ENCODE results near the gene TSPAN14. TPM values are rescaled to one million over a fixed set of nuclear protein-coding genes. Genes with fewer than 3 reads are reported as not detected.
A peak's percentile ranks its signal among the peaks of the same experiment; 100 is the strongest.

The TSPAN14 gene
- total and polyA plus RNA-seq, 2 experiments from 2014 or later, result 17.9 to 40.7 TPM

DNA sequence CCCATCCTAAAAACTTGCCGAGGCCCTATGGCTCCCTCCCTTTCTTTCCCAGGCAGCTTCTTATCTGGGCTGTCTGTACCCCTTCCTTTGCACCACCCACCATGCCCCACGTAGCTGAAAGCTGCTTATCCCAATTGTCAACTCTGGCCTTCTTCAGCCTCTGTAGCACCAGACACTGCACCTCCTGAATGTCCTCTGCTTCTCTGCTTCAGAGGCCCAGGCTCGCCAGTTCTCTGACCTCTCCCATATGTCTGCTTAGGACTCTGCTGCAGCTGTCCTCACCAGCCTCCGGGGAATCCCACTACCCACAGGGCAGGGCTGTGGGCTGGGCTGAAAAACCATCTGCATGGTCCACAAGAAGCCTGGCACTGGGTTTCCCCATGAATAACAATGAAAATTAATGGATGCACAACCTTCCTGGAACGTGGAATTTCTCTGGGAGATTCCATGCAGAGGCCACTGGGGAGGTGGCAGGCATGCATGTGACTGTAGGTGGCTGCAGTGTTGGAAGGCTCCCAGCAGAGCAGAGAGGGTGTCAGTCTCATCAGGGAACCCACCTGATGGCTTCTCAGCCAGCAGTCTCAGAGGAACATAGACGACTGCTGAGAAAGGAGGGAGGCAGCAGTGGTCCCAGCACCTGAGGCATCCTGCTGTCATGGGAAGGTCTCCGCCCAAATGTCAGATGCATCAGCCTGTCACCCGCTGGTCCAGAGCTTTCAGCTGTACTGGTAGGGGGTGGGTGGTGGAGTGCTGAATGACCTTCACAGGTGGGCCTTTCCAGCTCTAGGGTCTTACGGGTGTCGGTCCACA lies 66.8 kb downstream of the TSPAN14 start (continued):
- TF ChIP-seq, protein P1, sequence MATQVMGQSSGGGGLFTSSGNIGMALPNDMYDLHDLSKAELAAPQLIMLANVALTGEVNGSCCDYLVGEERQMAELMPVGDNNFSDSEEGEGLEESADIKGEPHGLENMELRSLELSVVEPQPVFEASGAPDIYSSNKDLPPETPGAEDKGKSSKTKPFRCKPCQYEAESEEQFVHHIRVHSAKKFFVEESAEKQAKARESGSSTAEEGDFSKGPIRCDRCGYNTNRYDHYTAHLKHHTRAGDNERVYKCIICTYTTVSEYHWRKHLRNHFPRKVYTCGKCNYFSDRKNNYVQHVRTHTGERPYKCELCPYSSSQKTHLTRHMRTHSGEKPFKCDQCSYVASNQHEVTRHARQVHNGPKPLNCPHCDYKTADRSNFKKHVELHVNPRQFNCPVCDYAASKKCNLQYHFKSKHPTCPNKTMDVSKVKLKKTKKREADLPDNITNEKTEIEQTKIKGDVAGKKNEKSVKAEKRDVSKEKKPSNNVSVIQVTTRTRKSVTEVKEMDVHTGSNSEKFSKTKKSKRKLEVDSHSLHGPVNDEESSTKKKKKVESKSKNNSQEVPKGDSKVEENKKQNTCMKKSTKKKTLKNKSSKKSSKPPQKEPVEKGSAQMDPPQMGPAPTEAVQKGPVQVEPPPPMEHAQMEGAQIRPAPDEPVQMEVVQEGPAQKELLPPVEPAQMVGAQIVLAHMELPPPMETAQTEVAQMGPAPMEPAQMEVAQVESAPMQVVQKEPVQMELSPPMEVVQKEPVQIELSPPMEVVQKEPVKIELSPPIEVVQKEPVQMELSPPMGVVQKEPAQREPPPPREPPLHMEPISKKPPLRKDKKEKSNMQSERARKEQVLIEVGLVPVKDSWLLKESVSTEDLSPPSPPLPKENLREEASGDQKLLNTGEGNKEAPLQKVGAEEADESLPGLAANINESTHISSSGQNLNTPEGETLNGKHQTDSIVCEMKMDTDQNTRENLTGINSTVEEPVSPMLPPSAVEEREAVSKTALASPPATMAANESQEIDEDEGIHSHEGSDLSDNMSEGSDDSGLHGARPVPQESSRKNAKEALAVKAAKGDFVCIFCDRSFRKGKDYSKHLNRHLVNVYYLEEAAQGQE (IDR thresholded peaks at IDR 0.05; ENCODE audit: unreplicated experiment), result no peak
- TF ChIP-seq CREB1 (CRISPR knock-in tag; IDR thresholded peaks at IDR 0.05; ENCODE audit: low read depth), result no peak
- no peak for TF ChIP-seq STAT1 (IDR thresholded peaks at IDR 0.05; ENCODE audit: unreplicated experiment)
- TF ChIP-seq, protein P2, sequence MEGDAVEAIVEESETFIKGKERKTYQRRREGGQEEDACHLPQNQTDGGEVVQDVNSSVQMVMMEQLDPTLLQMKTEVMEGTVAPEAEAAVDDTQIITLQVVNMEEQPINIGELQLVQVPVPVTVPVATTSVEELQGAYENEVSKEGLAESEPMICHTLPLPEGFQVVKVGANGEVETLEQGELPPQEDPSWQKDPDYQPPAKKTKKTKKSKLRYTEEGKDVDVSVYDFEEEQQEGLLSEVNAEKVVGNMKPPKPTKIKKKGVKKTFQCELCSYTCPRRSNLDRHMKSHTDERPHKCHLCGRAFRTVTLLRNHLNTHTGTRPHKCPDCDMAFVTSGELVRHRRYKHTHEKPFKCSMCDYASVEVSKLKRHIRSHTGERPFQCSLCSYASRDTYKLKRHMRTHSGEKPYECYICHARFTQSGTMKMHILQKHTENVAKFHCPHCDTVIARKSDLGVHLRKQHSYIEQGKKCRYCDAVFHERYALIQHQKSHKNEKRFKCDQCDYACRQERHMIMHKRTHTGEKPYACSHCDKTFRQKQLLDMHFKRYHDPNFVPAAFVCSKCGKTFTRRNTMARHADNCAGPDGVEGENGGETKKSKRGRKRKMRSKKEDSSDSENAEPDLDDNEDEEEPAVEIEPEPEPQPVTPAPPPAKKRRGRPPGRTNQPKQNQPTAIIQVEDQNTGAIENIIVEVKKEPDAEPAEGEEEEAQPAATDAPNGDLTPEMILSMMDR (conservative IDR thresholded peaks at IDR 0.05; ENCODE audit: low read depth in 2 of 2), result no peak

DNA sequence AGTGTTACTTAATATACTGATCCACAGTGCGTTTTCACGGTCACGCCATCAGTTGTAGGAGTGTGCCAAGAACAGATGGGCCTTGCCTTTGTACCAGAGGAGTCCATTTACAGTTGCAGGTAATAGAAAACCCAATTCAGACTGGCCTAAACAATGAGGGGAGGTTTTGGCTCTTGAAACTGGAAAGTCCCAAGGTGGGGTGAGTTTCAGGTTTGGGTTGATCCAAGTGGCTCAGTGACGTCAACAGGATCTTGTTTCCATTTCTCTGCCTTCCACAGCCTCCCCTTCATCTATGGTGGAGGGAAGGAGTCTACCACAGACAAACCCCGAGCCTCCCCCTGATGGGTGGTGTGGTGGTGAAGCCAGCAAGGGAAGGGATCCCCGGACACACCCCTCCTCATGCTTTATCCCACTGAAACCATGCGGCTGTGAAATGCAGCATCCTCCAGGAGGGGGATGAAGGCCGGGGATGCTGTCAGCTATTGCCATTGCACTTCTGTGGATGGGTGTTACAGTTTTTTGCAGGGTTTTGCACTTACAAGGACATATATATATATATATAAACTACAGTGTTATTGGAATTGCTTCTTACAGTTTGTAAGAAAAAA lies 68.8 kb downstream of the TSPAN14 start:
- Histone ChIP-seq H3K4me2 (no peak overlapping the region), H3F3A (replicated peaks; ENCODE audit: low read depth) (no peaks in the 10 kb centered on the region), H3K27me3 (ENCODE audit: insufficient read depth) (no peaks in the 10 kb centered on the region), H2AFZ (no peak overlapping the region), H4K20me1 (replicated peaks; ENCODE audit: insufficient read depth) (no peaks in the 10 kb centered on the region; the same call in 1 of the 2 replicates), H3K27ac (ENCODE audit: low read depth) (no peak overlapping the region), H3K9me2 (ENCODE audit: insufficient read depth) (no peaks in the 10 kb centered on the region), H3K4me3 (no peak overlapping the region), H3K4me1 (ENCODE audit: insufficient read depth) (peaks cover 4% of the 10 kb centered on the region; the same call in 1 of the 2 replicates), H3K79me2 (replicated peaks; ENCODE audit: insufficient read depth) (no peaks in the 10 kb centered on the region), H3K36me3 (ENCODE audit: insufficient read depth) (no peaks in the 10 kb centered on the region)
- ATAC-seq, result peak; percentile 24
- no peak overlapping the region for H3K27ac Mint-ChIP-seq
- H3K36me3 Mint-ChIP-seq (ENCODE audit: low read depth), result peaks cover 26% of the 10 kb centered on the region
- H3K27me3 Mint-ChIP-seq (ENCODE audit: insufficient read depth, low read depth, poor library complexity), result peaks cover 17% of the 10 kb centered on the region
- DNase-seq (ENCODE audit: low spot score), result no peak
- peaks cover 19% of the 10 kb centered on the region for H3K4me1 Mint-ChIP-seq
- no peak overlapping the region for H3K4me3 Mint-ChIP-seq
- H3K9me3 Mint-ChIP-seq, result no peaks in the 10 kb centered on the region; the same call in 2 of the 3 replicates
- TF ChIP-seq, protein P1 (IDR thresholded peaks at IDR 0.05; ENCODE audit: unreplicated experiment), result no peak
- no peak for TF ChIP-seq POLR2AphosphoS5 (IDR thresholded peaks at IDR 0.05; ENCODE audit: low read depth)
- TF ChIP-seq, protein P2 (conservative IDR thresholded peaks at IDR 0.05; ENCODE audit: low read depth in 2 of 2), result no peak
- TF ChIP-seq CREB1 (CRISPR knock-in tag; IDR thresholded peaks at IDR 0.05; ENCODE audit: low read depth), result no peak
- no peak for TF ChIP-seq ZNF114 (CRISPR knock-in tag; IDR thresholded peaks at IDR 0.05)
- no peak for TF ChIP-seq JUNB (IDR thresholded peaks at IDR 0.05; ENCODE audit: unreplicated experiment)
- TF ChIP-seq ZNF331 (CRISPR knock-in tag; IDR thresholded peaks at IDR 0.05; ENCODE audit: low read depth), result no peak
- no peak for TF ChIP-seq EZH2phosphoT487 (IDR thresholded peaks at IDR 0.05; ENCODE audit: unreplicated experiment)
- no peak for TF ChIP-seq STAT1 (IDR thresholded peaks at IDR 0.05; ENCODE audit: unreplicated experiment)

Data from GM23338 (cell line).